Activated CD8-positive, alpha-beta memory T cell treated with anti-CD3 and anti-CD28 coated beads, Interleukin-2, amount 50 U/mL, for 4 hours (primary cell): ENCODE measurements around the gene PHF20.
"Not testable (repeated sequence)": the region's sequence is repeated elsewhere in the genome, so short reads cannot be mapped to it uniquely, and the experiment has no call there.

Source experiments
- DNase-seq: peaks from one replicate; pipeline ENCODE4 v3.0.0-alpha.2; 2020

PHF20 gene

GRCh38 chr20:35739294-35740163, 32.3 kb upstream of the PHF20 start:
- no peak for DNase-seq

GRCh38 chr20:35741892-35742740, 29.7 kb upstream of the PHF20 start, which contains the start of gene RBM39:
RBM39 (minus strand) TSS chr20:35742260; CDS start chr20:35740874, 1,386 bp downstream.
- DNase-seq = peak; percentile 99

- no peak for DNase-seq
Observed at GRCh38 chr20:35742741-35743523, 28.9 kb upstream of the PHF20 start.

- DNase-seq = no peak
Observed at GRCh38 chr20:35743693-35744491, 27.9 kb upstream of the PHF20 start.

- not testable (repeated sequence) for DNase-seq
Observed at GRCh38 chr20:35744492-35744841, 27.3 kb upstream of the PHF20 start.

DNA sequence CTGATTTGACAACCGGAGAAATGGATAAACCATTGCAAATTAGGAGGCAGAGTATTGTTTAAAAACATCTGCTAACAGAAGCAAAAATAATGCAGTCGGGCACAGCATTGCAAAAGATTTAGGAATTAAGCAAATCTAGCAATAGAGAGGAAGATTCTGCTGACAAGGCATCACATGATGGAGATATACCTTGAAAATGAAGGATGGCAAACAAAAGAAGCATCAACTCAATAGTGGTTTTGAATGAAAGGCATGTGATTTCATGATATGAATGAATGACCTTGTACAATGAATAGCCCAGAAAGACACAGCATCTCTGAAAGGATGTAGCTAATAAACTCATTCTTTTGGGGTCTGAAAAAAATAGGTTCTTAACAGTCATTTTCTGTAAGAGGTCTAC, 21.2 kb upstream of the PHF20 start:
- DNase-seq = no peak

- no peak for DNase-seq
Observed at GRCh38 chr20:35756404-35756803, 15.4 kb upstream of the PHF20 start.

DNA sequence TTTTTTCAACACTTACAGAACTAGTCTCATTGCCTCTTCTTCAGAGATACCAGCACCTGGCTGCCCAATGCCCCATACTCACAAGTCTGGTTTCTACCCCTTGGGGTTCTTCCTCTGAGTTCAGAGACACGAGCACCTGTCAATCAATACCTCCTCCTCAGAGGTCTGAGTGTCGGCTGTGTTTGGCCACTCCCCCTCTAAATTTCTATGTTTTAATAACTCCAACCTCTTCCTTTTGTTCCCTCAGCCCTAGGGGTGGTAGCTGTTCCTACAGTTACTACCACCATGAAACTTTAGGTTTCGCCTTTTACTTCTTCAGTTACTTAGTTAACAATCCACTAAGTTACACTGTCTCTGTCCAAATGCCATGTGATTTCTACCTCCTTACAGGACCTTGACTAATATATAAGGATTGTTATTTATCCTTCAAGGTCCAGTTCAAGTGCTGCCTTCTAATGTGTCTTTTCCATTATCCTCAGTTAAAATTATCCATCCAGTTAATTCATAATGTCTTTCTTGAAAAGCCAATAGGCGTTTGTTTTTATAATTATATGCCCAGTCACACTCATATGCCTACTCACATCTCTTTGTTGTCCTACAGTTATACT, 14.6 kb upstream of the PHF20 start:
- DNase-seq = no peak

GRCh38 chr20:35761548-35761947, 10.3 kb upstream of the PHF20 start:
- DNase-seq = not testable (repeated sequence)

GRCh38 chr20:35762461-35762860, 9.4 kb upstream of the PHF20 start:
- DNase-seq = no peak

DNA sequence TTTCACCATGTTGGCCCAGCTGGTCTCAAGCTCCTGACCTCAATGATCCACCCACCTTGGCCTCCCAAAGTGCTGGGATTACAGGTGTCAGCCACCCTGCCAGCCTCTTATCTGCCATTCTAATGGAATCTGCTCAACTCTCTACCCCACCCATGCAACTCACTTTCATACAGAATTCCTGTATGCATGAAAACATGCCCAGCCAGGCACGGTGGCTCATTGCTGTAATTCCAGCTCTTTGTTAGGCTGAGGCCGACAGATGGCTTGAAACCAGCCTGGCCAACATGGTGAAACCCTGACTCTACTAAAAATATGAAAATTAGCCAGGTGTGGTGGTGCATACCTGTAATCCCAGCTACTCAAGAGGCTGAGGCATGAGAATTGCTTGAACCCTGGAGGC, 6.9 kb upstream of the PHF20 start:
- not testable (repeated sequence) for DNase-seq

DNA sequence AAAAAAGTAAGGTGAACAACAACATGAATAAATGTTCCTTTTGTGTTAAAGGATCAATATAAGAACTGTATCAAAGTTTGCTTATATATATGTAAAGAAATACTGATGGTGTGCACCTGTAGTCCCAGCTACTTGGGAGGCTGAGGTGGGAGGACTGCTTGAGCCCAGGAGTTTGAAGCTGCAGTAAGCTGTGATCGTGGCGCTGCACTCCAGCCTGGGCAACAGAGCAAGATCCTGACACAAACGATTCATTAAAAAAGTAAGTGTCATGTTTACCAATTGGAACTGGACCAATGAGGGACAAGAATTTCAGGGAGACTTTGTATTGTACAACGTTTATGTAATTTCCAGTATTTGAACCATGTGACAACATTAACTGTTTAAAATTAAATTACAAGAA, 5.0 kb upstream of the PHF20 start:
- DNase-seq = no peak

GRCh38 chr20:35767683-35768481, 3.9 kb upstream of the PHF20 start:
- peak; percentile 53 for DNase-seq

- peak; percentile 30 for DNase-seq
Observed at GRCh38 chr20:35768731-35769664, 2.8 kb upstream of the PHF20 start.

DNA sequence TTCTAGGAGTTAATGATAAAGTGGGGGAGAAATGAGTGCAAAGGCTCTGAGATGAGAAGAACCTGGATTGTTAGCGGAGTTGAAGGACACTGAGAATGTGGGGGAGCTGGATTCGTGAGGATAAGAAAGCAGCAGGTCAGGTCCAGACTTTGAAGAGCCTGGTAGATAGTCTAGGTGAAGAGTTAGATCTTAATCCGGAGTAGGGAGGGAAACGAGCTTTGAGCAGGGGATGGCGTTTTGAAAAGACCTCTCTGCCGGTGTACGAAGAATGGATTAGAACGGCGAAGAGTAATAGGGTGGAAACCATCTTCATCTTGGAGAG, 487 bp upstream of the PHF20 start:
- no peak for DNase-seq

DNA sequence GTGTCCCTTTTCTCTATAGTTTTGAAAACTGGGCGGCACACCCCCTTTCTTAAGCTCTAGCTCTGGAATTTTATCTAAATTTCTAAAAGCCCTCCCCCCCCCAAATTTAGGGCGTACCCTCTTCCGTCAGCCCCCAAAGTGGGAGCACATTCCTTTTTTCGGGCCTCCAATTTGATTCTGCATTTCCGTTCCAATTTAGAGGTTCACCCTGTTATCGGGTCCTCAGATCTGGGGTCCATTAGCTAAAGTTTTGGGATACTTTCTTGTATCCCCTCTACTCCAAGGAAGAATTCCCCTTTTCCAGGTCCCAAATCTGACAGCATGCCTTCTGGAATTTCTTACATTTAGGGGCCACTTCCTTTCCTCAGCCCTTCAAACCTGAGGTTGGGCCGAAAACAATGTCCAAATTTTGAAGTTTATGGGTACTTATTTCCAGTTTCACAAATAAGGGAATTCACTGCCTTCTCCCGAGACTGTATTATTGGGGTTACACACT, 796 bp downstream of the PHF20 start:
- no peak for DNase-seq

- DNase-seq = no peak
Observed at GRCh38 chr20:35773154-35773751, 1.4 kb downstream of the PHF20 start.

GRCh38 chr20:35774391-35774790, 2.6 kb downstream of the PHF20 start:
- no peak for DNase-seq

GRCh38 chr20:35776513-35777101, 4.8 kb downstream of the PHF20 start:
- no peak for DNase-seq
